ENCODE measurements around the gene MAML3.

Gene MAML3

GRCh38 chr4:140037353-140038030 lies 116.5 kb downstream of the MAML3 start:
- TF ChIP-seq, protein P1, sequence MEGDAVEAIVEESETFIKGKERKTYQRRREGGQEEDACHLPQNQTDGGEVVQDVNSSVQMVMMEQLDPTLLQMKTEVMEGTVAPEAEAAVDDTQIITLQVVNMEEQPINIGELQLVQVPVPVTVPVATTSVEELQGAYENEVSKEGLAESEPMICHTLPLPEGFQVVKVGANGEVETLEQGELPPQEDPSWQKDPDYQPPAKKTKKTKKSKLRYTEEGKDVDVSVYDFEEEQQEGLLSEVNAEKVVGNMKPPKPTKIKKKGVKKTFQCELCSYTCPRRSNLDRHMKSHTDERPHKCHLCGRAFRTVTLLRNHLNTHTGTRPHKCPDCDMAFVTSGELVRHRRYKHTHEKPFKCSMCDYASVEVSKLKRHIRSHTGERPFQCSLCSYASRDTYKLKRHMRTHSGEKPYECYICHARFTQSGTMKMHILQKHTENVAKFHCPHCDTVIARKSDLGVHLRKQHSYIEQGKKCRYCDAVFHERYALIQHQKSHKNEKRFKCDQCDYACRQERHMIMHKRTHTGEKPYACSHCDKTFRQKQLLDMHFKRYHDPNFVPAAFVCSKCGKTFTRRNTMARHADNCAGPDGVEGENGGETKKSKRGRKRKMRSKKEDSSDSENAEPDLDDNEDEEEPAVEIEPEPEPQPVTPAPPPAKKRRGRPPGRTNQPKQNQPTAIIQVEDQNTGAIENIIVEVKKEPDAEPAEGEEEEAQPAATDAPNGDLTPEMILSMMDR (IDR thresholded peaks at IDR 0.05; ENCODE audit: low read length, missing control alignments), result no peak
- H3K4me3 ChIP-seq (replicated peaks; ENCODE audit: low read depth, low read length), result no peak overlapping the region
- peak; percentile 84 for DNase-seq (ENCODE audit: low read depth)

DNA sequence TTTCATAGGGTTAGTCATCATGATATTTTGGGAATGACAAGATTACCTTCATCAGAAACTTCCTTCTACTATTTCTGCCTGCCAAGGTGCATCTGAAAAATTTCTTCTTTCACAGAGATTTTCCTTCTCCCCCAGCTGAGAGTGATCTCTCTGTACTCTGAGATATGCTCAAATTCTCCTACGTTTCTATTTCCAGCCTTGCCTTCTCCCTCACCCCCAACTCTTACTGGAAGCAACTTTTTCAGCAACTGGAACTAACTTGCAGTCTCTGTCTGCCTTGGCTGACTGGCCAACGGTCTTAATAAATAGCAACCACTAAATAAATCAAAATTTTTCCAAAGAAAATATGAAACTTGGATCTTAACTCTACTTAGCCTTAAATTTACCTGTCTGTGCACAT lies 122.3 kb downstream of the MAML3 start:
- TF ChIP-seq, protein P1 (IDR thresholded peaks at IDR 0.05; ENCODE audit: low read length, missing control alignments), result no peak

GRCh38 chr4:140031061-140031460 lies 122.9 kb downstream of the MAML3 start:
- TF ChIP-seq, protein P1 (IDR thresholded peaks at IDR 0.05; ENCODE audit: low read length, missing control alignments), result no peak
- DNase-seq (ENCODE audit: low read depth), result no peak
- H3K4me3 ChIP-seq (replicated peaks; ENCODE audit: low read depth, low read length), result no peak overlapping the region

More for the DNA sequence above, 122.3 kb downstream of the MAML3 start:
- H3K4me3 ChIP-seq (replicated peaks; ENCODE audit: low read depth, low read length), result no peak overlapping the region
- no peak for DNase-seq (ENCODE audit: low read depth)

GRCh38 chr4:140028676-140029517 lies 125.1 kb downstream of the MAML3 start:
- TF ChIP-seq, protein P1 (IDR thresholded peaks at IDR 0.05; ENCODE audit: low read length, missing control alignments), result no peak
- no peak overlapping the region for H3K4me3 ChIP-seq (replicated peaks; ENCODE audit: low read depth, low read length)
- no peak for DNase-seq (ENCODE audit: low read depth)

GRCh38 chr4:140028101-140028500 lies 125.9 kb downstream of the MAML3 start:
- DNase-seq (ENCODE audit: low read depth), result no peak
- TF ChIP-seq, protein P1 (IDR thresholded peaks at IDR 0.05; ENCODE audit: low read length, missing control alignments), result no peak
- H3K4me3 ChIP-seq (replicated peaks; ENCODE audit: low read depth, low read length), result no peak overlapping the region

- TF ChIP-seq, protein P1 (IDR thresholded peaks at IDR 0.05; ENCODE audit: low read length, missing control alignments), result no peak
- no peak for DNase-seq (ENCODE audit: low read depth)
- no peak overlapping the region for H3K4me3 ChIP-seq (replicated peaks; ENCODE audit: low read depth, low read length)
These were observed 126.9 kb downstream of the MAML3 start for GRCh38 chr4:140027101-140027500.
